Neuronal stem cell (in vitro differentiated cells): ENCODE measurements around the gene KLF4.

Source experiments
- DNase-seq: peaks from one replicate; pipeline ENCODE4 v3.0.0-alpha.2; 2013; ENCODE audit warnings: low spot score
- H2AFZ ChIP-seq: one replicate; pipeline ENCODE4 v1.6.1; 2013; ENCODE audit warnings: mild to moderate bottlenecking, low read length, inconsistent platforms
- H2AK5ac ChIP-seq: 2 replicates; pipeline ENCODE4 v1.6.1; 2013; ENCODE audit warnings: low read depth, mild to moderate bottlenecking, inconsistent platforms, low read length, moderate library complexity, mixed read lengths
- H2BK120ac ChIP-seq: 2 replicates; pipeline ENCODE4 v1.6.1; 2013; ENCODE audit warnings: low read depth, mild to moderate bottlenecking, inconsistent platforms, low read length, moderate library complexity, mixed read lengths
- H2BK12ac ChIP-seq: one replicate; pipeline ENCODE4 v1.6.1; 2013; ENCODE audit warnings: low read length, inconsistent platforms
- H2BK15ac ChIP-seq: 2 replicates; pipeline ENCODE4 v1.6.1; 2013; ENCODE audit warnings: mild to moderate bottlenecking, low read length, inconsistent platforms, mixed read lengths
- H2BK5ac ChIP-seq: one replicate; pipeline ENCODE4 v1.6.1; 2013; ENCODE audit warnings: inconsistent platforms, mild to moderate bottlenecking, low read length, moderate library complexity
- H3K14ac ChIP-seq: one replicate; pipeline ENCODE4 v1.6.1; 2013; ENCODE audit warnings: low read length, inconsistent platforms
- H3K18ac ChIP-seq: 2 replicates; pipeline ENCODE4 v1.6.1; 2013; ENCODE audit warnings: low read length, inconsistent platforms
- H3K23ac ChIP-seq: 2 replicates; pipeline ENCODE4 v1.6.1; 2013; ENCODE audit warnings: low read depth, mild to moderate bottlenecking, mixed read lengths, low read length, inconsistent platforms; ENCODE audit not compliant: poor library complexity
- H3K27ac ChIP-seq: replicated peaks from 3 replicates; pipeline ENCODE4 v1.5.1; 2013; ENCODE audit warnings: low read length, inconsistent platforms
- H3K27me3 ChIP-seq, 3 experiments: 2 replicates each; pipeline ENCODE4 v1.6.1; 2013; ENCODE audit warnings: low read length in 3 of 3, mild to moderate bottlenecking in 2 of 3, inconsistent platforms in 1 of 3, low read depth in 1 of 3, mixed read lengths in 1 of 3, moderate library complexity in 1 of 3; ENCODE audit not compliant: control insufficient read depth in 3 of 3, insufficient read depth in 3 of 3
- H3K36me3 ChIP-seq, 2 donors: replicated peaks in 1 of 2; 2 replicates each; pipeline ENCODE4 v1.6.1; 2013; ENCODE audit warnings: low read length in 2 of 2; ENCODE audit not compliant: control insufficient read depth in 2 of 2, insufficient read depth in 2 of 2
- H3K4ac ChIP-seq: 2 replicates; pipeline ENCODE4 v1.6.1; 2013; ENCODE audit warnings: inconsistent platforms, mild to moderate bottlenecking, low read length, moderate library complexity
- H3K4me1 ChIP-seq, 2 donors: 1 replicate in 1 of 2; 2 replicates in 1 of 2; pipeline ENCODE4 v1.6.1; 2013; ENCODE audit warnings: low read length in 2 of 2, low read depth in 1 of 2; ENCODE audit not compliant: control insufficient read depth in 2 of 2, insufficient read depth in 1 of 2
- H3K4me2 ChIP-seq: one replicate; pipeline ENCODE4 v1.6.1; 2013; ENCODE audit warnings: mild to moderate bottlenecking, low read length, inconsistent platforms; ENCODE audit not compliant: insufficient read depth, poor library complexity, severe bottlenecking
- H3K4me3 ChIP-seq, 2 donors: 2 replicates each; pipeline ENCODE4 v1.5.1; 2013; ENCODE audit warnings: low read length in 2 of 2, mild to moderate bottlenecking in 2 of 2, inconsistent platforms in 1 of 2, moderate library complexity in 1 of 2
- H3K79me1 ChIP-seq: one replicate; pipeline ENCODE4 v1.6.1; 2013; ENCODE audit warnings: low read depth, mild to moderate bottlenecking, inconsistent platforms, low read length, moderate library complexity
- H3K9ac ChIP-seq: one replicate; pipeline ENCODE4 v1.6.1; 2013; ENCODE audit warnings: mild to moderate bottlenecking, low read depth, low read length, inconsistent platforms; ENCODE audit not compliant: poor library complexity
- H3K9me3 ChIP-seq, 2 donors: replicated peaks in 1 of 2; 2 replicates each; pipeline versions ENCODE3 to v1.6.1; 2013; ENCODE audit warnings: low read length in 2 of 2, mild to moderate bottlenecking in 2 of 2, inconsistent platforms in 1 of 2, low read depth in 1 of 2, mixed read lengths in 1 of 2, moderate library complexity in 1 of 2; ENCODE audit not compliant: control insufficient read depth in 2 of 2, insufficient read depth in 1 of 2
- H4K8ac ChIP-seq: one replicate; pipeline ENCODE4 v1.6.1; 2013; ENCODE audit warnings: low read depth, mild to moderate bottlenecking, inconsistent platforms, low read length, moderate library complexity
- H4K91ac ChIP-seq: one replicate; pipeline ENCODE4 v1.6.1; 2013; ENCODE audit warnings: low read length, low read depth, mild to moderate bottlenecking, inconsistent platforms; ENCODE audit not compliant: poor library complexity
- WGBS, 2 donors: extraction: QIAGEN DNeasy Blood & Tissue Kit; methylation state at CpG; one replicate each; pipeline ENCODE4 v1.1.7; 2013; ENCODE audit warnings: missing lambda C conversion rate in 2 of 2, mixed read lengths in 1 of 2; ENCODE audit not compliant: insufficient read length in 2 of 2, insufficient replicate concordance in 1 of 2; ENCODE audit errors: extremely low coverage in 2 of 2; 5-methylcytosine and 5-hydroxymethylcytosine counted together

KLF4 gene

GRCh38 chr9:107455425-107456135 is 34.0 kb downstream of the KLF4 start:
- H3K9ac ChIP-seq, result no peak overlapping the region
- H2BK120ac ChIP-seq, result no peak overlapping the region
- H3K4me3 ChIP-seq, result no peak overlapping the region
- no peak overlapping the region for H4K91ac ChIP-seq
- H3K36me3 ChIP-seq, result no peaks in the 10 kb centered on the region
- no peak for DNase-seq
- H3K27ac ChIP-seq, result no peak overlapping the region
- H2AFZ ChIP-seq, result no peak overlapping the region
- no peak overlapping the region for H2BK5ac ChIP-seq
- H3K4ac ChIP-seq, result no peak overlapping the region
- H4K8ac ChIP-seq, result no peak overlapping the region
- no peak overlapping the region for H3K14ac ChIP-seq
- H3K4me2 ChIP-seq, result no peak overlapping the region
- no peak overlapping the region for H2BK15ac ChIP-seq
- no peaks in the 10 kb centered on the region for H3K79me1 ChIP-seq
- no peak overlapping the region for H3K23ac ChIP-seq
- H3K9me3 ChIP-seq, result no peaks in the 10 kb centered on the region
- H2BK12ac ChIP-seq, result no peak overlapping the region
- no peaks in the 10 kb centered on the region for H3K27me3 ChIP-seq
- H2AK5ac ChIP-seq, result no peak overlapping the region
- H3K18ac ChIP-seq, result no peak overlapping the region
- H3K4me1 ChIP-seq, result no peaks in the 10 kb centered on the region
- no CpG with 5 or more reads among the region's 6 CpGs for WGBS, 2 donors

GRCh38 chr9:107453479-107453878 is 36.1 kb downstream of the KLF4 start:
- H3K27ac ChIP-seq, result no peak overlapping the region
- no CpG with 5 or more reads among the region's 4 CpGs for WGBS, 2 donors
- H4K8ac ChIP-seq, result no peak overlapping the region
- H3K4me1 ChIP-seq, result no peaks in the 10 kb centered on the region
- no peak overlapping the region for H2BK5ac ChIP-seq
- no peak overlapping the region for H3K18ac ChIP-seq
- H2BK15ac ChIP-seq, result no peak overlapping the region
- H2BK120ac ChIP-seq, result no peak overlapping the region
- H3K4ac ChIP-seq, result no peak overlapping the region
- H3K4me3 ChIP-seq, result no peak overlapping the region
- no peaks in the 10 kb centered on the region for H3K36me3 ChIP-seq
- no peak overlapping the region for H2AK5ac ChIP-seq
- H3K9me3 ChIP-seq, result no peaks in the 10 kb centered on the region
- H3K4me2 ChIP-seq, result no peak overlapping the region
- no peak overlapping the region for H2BK12ac ChIP-seq
- H3K79me1 ChIP-seq, result no peaks in the 10 kb centered on the region
- H3K23ac ChIP-seq, result no peak overlapping the region
- H2AFZ ChIP-seq, result no peak overlapping the region
- DNase-seq, result no peak
- no peak overlapping the region for H4K91ac ChIP-seq
- no peak overlapping the region for H3K14ac ChIP-seq
- H3K9ac ChIP-seq, result no peak overlapping the region
- no peaks in the 10 kb centered on the region for H3K27me3 ChIP-seq

- Histone ChIP-seq H2BK15ac (no peak overlapping the region), H3K23ac (no peak overlapping the region), H3K9me3 (no peaks in the 10 kb centered on the region), H3K36me3 (no peaks in the 10 kb centered on the region), H3K27me3 (no peaks in the 10 kb centered on the region), H2AK5ac (no peak overlapping the region), H3K14ac (no peak overlapping the region), H2BK12ac (no peak overlapping the region), H3K4ac (no peak overlapping the region), H2AFZ (no peak overlapping the region), H3K4me1 (no peaks in the 10 kb centered on the region), H2BK5ac (no peak overlapping the region), H3K4me2 (no peak overlapping the region), H2BK120ac (no peak overlapping the region), H4K91ac (no peak overlapping the region), H3K18ac (no peak overlapping the region), H4K8ac (no peak overlapping the region), H3K4me3 (no peak overlapping the region), H3K27ac (no peak overlapping the region), H3K9ac (no peak overlapping the region), H3K79me1 (no peaks in the 10 kb centered on the region)
- WGBS, 2 donors, result no CpG with 5 or more reads among the region's 1 CpG
- no peak for DNase-seq
These were observed 41.7 kb downstream of the KLF4 start for GRCh38 chr9:107447834-107448233.

- Histone ChIP-seq H3K4me3 (no peak overlapping the region), H3K14ac (no peak overlapping the region), H3K27ac (no peak overlapping the region), H3K18ac (no peak overlapping the region), H2BK15ac (no peak overlapping the region), H4K91ac (no peak overlapping the region), H3K23ac (no peak overlapping the region), H3K4ac (no peak overlapping the region), H3K4me1 (no peaks in the 10 kb centered on the region), H3K27me3 (no peaks in the 10 kb centered on the region), H2BK12ac (no peak overlapping the region), H2AFZ (no peak overlapping the region), H3K9me3 (no peaks in the 10 kb centered on the region), H3K79me1 (no peaks in the 10 kb centered on the region), H3K4me2 (no peak overlapping the region), H2AK5ac (no peak overlapping the region), H3K36me3 (no peaks in the 10 kb centered on the region), H2BK5ac (no peak overlapping the region), H3K9ac (no peak overlapping the region), H4K8ac (no peak overlapping the region), H2BK120ac (no peak overlapping the region)
- WGBS, 2 donors, result no CpG with 5 or more reads among the region's 4 CpGs
- no peak for DNase-seq
These were observed 42.5 kb downstream of the KLF4 start for GRCh38 chr9:107447081-107447480.
